Measurements from ENCODE around the gene OXSR1. TPM values are rescaled to one million over a fixed set of nuclear protein-coding genes. Genes with fewer than 3 reads are reported as not detected.

The OXSR1 gene
- total RNA-seq, 4 donors from 2014 or later = 28.8 to 48.2 (median 37.6) TPM

- peak; percentile 14 for DNase-seq
- Histone ChIP-seq H3K9me3 (no peaks in the 10 kb centered on the region), H3K27me3 (no peaks in the 10 kb centered on the region), H3K36me3 (peaks cover 0 to 53% (median 0%) of the 10 kb centered on the region in 3 donors), H3K4me1 (peaks cover 39 to 74% (median 49%) of the 10 kb centered on the region in 3 donors), H3K27ac (peak overlapping the region; percentile 90 to 98 (median 94)), H3K4me3 (peak overlapping the region; percentile 64 to 99 (median 90))
- intact Hi-C loops (cut with DNase I) = loop anchor here (2.0 to 10.0 kb wide), 2 partner anchors 31 to 103 kb away; partner anchors contain the start of gene DLEC1
- TF ChIP-seq CTCF (IDR thresholded peaks at IDR 0.05) (peak in 2 of 6 experiments; percentile 11 to 17), POLR2A (IDR thresholded peaks at IDR 0.05) (no peak)
- WGBS, 2 donors = 17% methylated on average over 6 of the region's 22 CpGs; no CpG with 5 or more reads in 1 of the 2 donors
These were observed 27.6 kb upstream of the OXSR1 start for GRCh38 chr3:38137615-38138348.

- intact Hi-C loops (cut with DNase I) = loop anchor here (10.0 kb wide), 1 partner anchor 104 kb away; the partner anchor contains the start of gene DLEC1
- Histone ChIP-seq H3K4me3 (peak within 1 kb of the TSS; percentile 64 to 99 (median 90)), H3K4me1 (peaks cover 33 to 67% (median 42%) of the 10 kb centered on the region in 3 donors), H3K27me3 (no peaks in the 10 kb centered on the region), H3K36me3 (peaks cover 0 to 45% (median 0%) of the 10 kb centered on the region in 3 donors), H3K27ac (peak within 1 kb of the TSS; percentile 90 to 98 (median 94)), H3K9me3 (no peaks in the 10 kb centered on the region)
- 0% methylated on average over 5 to 9 of the region's 65 CpGs for WGBS, 2 donors
- TF ChIP-seq CTCF (IDR thresholded peaks at IDR 0.05) = no peak
- TF ChIP-seq POLR2A (IDR thresholded peaks at IDR 0.05) = peak in 2 of 4 donors; percentile 44 to 85
- DNase-seq = peak; percentile 59
These were observed 26.8 kb upstream of the OXSR1 start, which contains the start of gene MYD88 for GRCh38 chr3:38138349-38139190. TSS of gene MYD88 (plus strand) at chr3:38138661. CDS start at chr3:38138701, 40 bp downstream.

- WGBS, 2 donors = 0 to 11% methylated on average over 5 to 7 of the region's 8 CpGs
- Histone ChIP-seq H3K4me1 (peaks cover 26 to 60% (median 36%) of the 10 kb centered on the region in 3 donors), H3K36me3 (peaks cover 0 to 39% (median 0%) of the 10 kb centered on the region in 3 donors), H3K9me3 (no peaks in the 10 kb centered on the region), H3K4me3 (peak overlapping the region; percentile 64 to 99 (median 90)), H3K27me3 (no peaks in the 10 kb centered on the region), H3K27ac (peak overlapping the region; percentile 90 to 98 (median 94))
- intact Hi-C loops (cut with DNase I) = loop anchor here (10.0 kb wide), 1 partner anchor 104 kb away; the partner anchor contains the start of gene DLEC1
- no peak for TF ChIP-seq POLR2A (IDR thresholded peaks at IDR 0.05)
- no peak for DNase-seq
These were observed 26.1 kb upstream of the OXSR1 start for GRCh38 chr3:38139191-38139590.

- intact Hi-C loops (cut with DNase I) = loop anchor here (10.0 kb wide), 1 partner anchor 105 kb away; the partner anchor contains the start of gene DLEC1
- 69 to 81% methylated on average over 4 to 7 of the region's 7 CpGs for WGBS, 2 donors
- H3K36me3 ChIP-seq = peaks cover 0 to 35% (median 0%) of the 10 kb centered on the region in 3 donors
- H3K27ac ChIP-seq = peak overlapping the region; percentile 90 to 98 (median 94)
- no peak for DNase-seq
- H3K9me3 ChIP-seq = no peaks in the 10 kb centered on the region
- peaks cover 25 to 56% (median 34%) of the 10 kb centered on the region in 3 donors for H3K4me1 ChIP-seq
- H3K4me3 ChIP-seq = peak overlapping the region; percentile 64 to 99 (median 90)
- H3K27me3 ChIP-seq = no peaks in the 10 kb centered on the region
- no peak for TF ChIP-seq POLR2A (IDR thresholded peaks at IDR 0.05)
These were observed 25.7 kb upstream of the OXSR1 start for GRCh38 chr3:38139652-38140051.

- Histone ChIP-seq H3K27ac (no peak overlapping the region), H3K4me1 (peaks cover 24 to 47% (median 25%) of the 10 kb centered on the region in 3 donors), H3K36me3 (peaks cover 0 to 28% (median 0%) of the 10 kb centered on the region in 3 donors), H3K4me3 (peak overlapping the region in 1 of 4 donors; percentile 99), H3K27me3 (no peaks in the 10 kb centered on the region), H3K9me3 (no peaks in the 10 kb centered on the region)
- TF ChIP-seq POLR2A (IDR thresholded peaks at IDR 0.05) (no peak), CTCF (IDR thresholded peaks at IDR 0.05) (no peak)
- 94% methylated on average over 7 of the region's 13 CpGs; no CpG with 5 or more reads in 1 of the 2 donors for WGBS, 2 donors
- DNase-seq = no peak
- intact Hi-C loops (cut with DNase I) = no loop called here
These were observed 24.8 kb upstream of the OXSR1 start for GRCh38 chr3:38140326-38141172.

Measured in esophagus squamous epithelium (tissue), 5 donors.